HCT116 (cell line): ENCODE results near the gene TCF7. TPM values are rescaled to one million over a fixed set of nuclear protein-coding genes. Genes with fewer than 3 reads are reported as not detected.

Experiments
- ATAC-seq: fragments of 200-7000 bp; cut with Tn5 transposase; 2 replicates; pipeline ENCODE4 v1.9.1; 2020; ENCODE audit warnings: mild to moderate bottlenecking, moderate library complexity
- BruUV-seq: library from RNA; stranded (reverse); fragments of 400-500 nt; replicated peaks from 2 replicates; lab custom pipeline; 2021; lab: Mats Ljungman, UMichigan
- CTCF ChIA-PET: fragments of 300-600 bp; sonication (Branson Sonifier 250); formaldehyde crosslinking; loops from one replicate; lab custom pipeline; 2021; ENCODE audit warnings: antibody characterized with exemption; lab: Charles Lee
- POLR2A ChIA-PET: fragments of 300-600, 350-600 bp; sonication (Branson Sonifier 250); formaldehyde crosslinking; loops from one replicate; lab custom pipeline; 2021; ENCODE audit warnings: antibody characterized with exemption; lab: Charles Lee
- RAD21 ChIA-PET, 2 experiments: fragments of 300-600 bp; sonication (Branson Sonifier 250); formaldehyde crosslinking; loops; one replicate each; lab custom pipeline; 2023; ENCODE audit warnings: low total read pairs in 2 of 2; ENCODE audit not compliant: uncharacterized antibody in 2 of 2, unreplicated experiment in 2 of 2, low non-redundant PET in 1 of 2; lab: Charles Lee
- DNase-seq: peaks from one replicate; pipeline ENCODE4 v3.0.0-alpha.2; 2010; ENCODE audit warnings: low read depth, low spot score
- H2AFZ ChIP-seq: fragments of 200-600 bp; shearing (Covaris generic), sonication (generic); 2 replicates; pipeline ENCODE4 v1.6.1; 2017; ENCODE audit warnings: low read depth, mixed run types, mixed read lengths, antibody characterized with exemption, low read length; ENCODE audit not compliant: poor library complexity, severe bottlenecking
- H3K27ac ChIP-seq: 2 replicates; pipeline ENCODE4 v1.5.1; 2012; ENCODE audit warnings: low read depth, low read length
- H3K27me3 ChIP-seq: fragments of 200-600 bp; sonication (generic); 2 replicates; pipeline ENCODE4 v1.6.1; 2016; ENCODE audit warnings: mixed run types, low read length, mixed read lengths; ENCODE audit not compliant: insufficient read depth
- H3K36me3 ChIP-seq, 2 experiments: fragments of 200-500 bp in 1 of 2; fragments of 200-600 bp in 1 of 2; sonication (Bioruptor generic) in 1 of 2; sonication (generic) in 1 of 2; 2 replicates each; pipeline versions ENCODE4 v1.5.1 to v1.6.1; 2014 to 2016; ENCODE audit warnings: low read length in 2 of 2, inconsistent platforms in 1 of 2, mixed read lengths in 1 of 2, mixed run types in 1 of 2; ENCODE audit not compliant: insufficient read depth in 2 of 2, control insufficient read depth in 1 of 2
- H3K4me1 ChIP-seq, 2 experiments: fragments of 200-600 bp in 1 of 2; sonication (generic) in 1 of 2; 2 replicates each; pipeline versions ENCODE4 v1.5.1 to v1.6.1; 2012 to 2017; ENCODE audit warnings: low read length in 2 of 2, inconsistent platforms in 1 of 2, mild to moderate bottlenecking in 1 of 2, mixed read lengths in 1 of 2, mixed run types in 1 of 2, moderate library complexity in 1 of 2; ENCODE audit not compliant: insufficient read depth in 2 of 2, control insufficient read depth in 1 of 2
- H3K4me2 ChIP-seq: fragments of 200-600 bp; sonication (generic); 2 replicates; pipeline ENCODE4 v1.6.1; 2017; ENCODE audit warnings: mixed run types, low read length, mixed read lengths
- H3K4me3 ChIP-seq, 2 experiments: fragments of 200-600 bp in 1 of 2; sonication (generic) in 1 of 2; replicated peaks in 1 of 2; 2 replicates each; pipeline ENCODE4 v1.5.1; 2011 to 2016; ENCODE audit warnings: low read length in 2 of 2, control low read depth in 1 of 2, low read depth in 1 of 2, mild to moderate bottlenecking in 1 of 2, mixed read lengths in 1 of 2, mixed run types in 1 of 2
- H3K79me2 ChIP-seq: fragments of 200-600 bp; sonication (generic); 2 replicates; pipeline ENCODE4 v1.6.1; 2017; ENCODE audit warnings: mild to moderate bottlenecking, mixed run types, low read length, moderate library complexity, mixed read lengths; ENCODE audit not compliant: insufficient read depth
- H3K9ac ChIP-seq: fragments of 200-600 bp; sonication (generic); 2 replicates; pipeline ENCODE4 v1.6.1; 2016; ENCODE audit warnings: low read length, mixed read lengths
- H3K9me2 ChIP-seq: fragments of 200-600 bp; sonication (generic), shearing (Covaris generic); 2 replicates; pipeline ENCODE4 v1.6.1; 2017; ENCODE audit warnings: mixed run types, mild to moderate bottlenecking, moderate library complexity; ENCODE audit not compliant: insufficient read depth
- H3K9me3 ChIP-seq, 2 experiments: fragments of 200-500 bp in 1 of 2; fragments of 200-600 bp in 1 of 2; sonication (Bioruptor generic) in 1 of 2; sonication (generic) in 1 of 2; 2 replicates each; pipeline ENCODE4 v1.6.1; 2014 to 2017; ENCODE audit warnings: low read length in 2 of 2, mixed read lengths in 2 of 2, inconsistent platforms in 1 of 2, low read depth in 1 of 2, mild to moderate bottlenecking in 1 of 2, mixed run types in 1 of 2, moderate library complexity in 1 of 2; ENCODE audit not compliant: control insufficient read depth in 1 of 2, insufficient read depth in 1 of 2
- H4K20me1 ChIP-seq: fragments of 200-600 bp; sonication (generic), shearing (Covaris generic); 2 replicates; pipeline ENCODE4 v1.6.1; 2017; ENCODE audit warnings: mixed run types, mild to moderate bottlenecking, moderate library complexity; ENCODE audit not compliant: insufficient read depth
- EZH2 ChIP-seq: fragments of 200-600 bp; sonication (generic); IDR thresholded peaks from 2 replicates; pipeline ENCODE4 v1.6.1; 2017; ENCODE audit warnings: antibody characterized with exemption, mixed run types
- POLR2A ChIP-seq: IDR thresholded peaks from 2 replicates; pipeline ENCODE4 v1.7.0; 2011; ENCODE audit warnings: borderline replicate concordance; ENCODE audit not compliant: insufficient read depth, insufficient read length; ENCODE audit errors: extremely low read depth
- TCF7L2 ChIP-seq: IDR thresholded peaks from 2 replicates; pipeline ENCODE4 v1.7.0; 2011; ENCODE audit warnings: borderline replicate concordance, inconsistent platforms; ENCODE audit not compliant: insufficient read depth, insufficient read length; ENCODE audit errors: extremely low read depth
- intact Hi-C: fragments of 100-400 bp; cut with micrococcal nuclease; formaldehyde crosslinking; loops from 2 replicates; pipeline ENCODE4 v1.10.0; 2022
- total RNA-seq: library from RNA; stranded (reverse); gene quantifications from one replicate; pipeline ENCODE4 v1.2.1, GENCODE V29; 2021; ENCODE audit not compliant: unreplicated experiment
- TF ChIP-seq, protein P1 (sequence below): IDR thresholded peaks from 2 replicates; pipeline ENCODE4 v1.6.1; 2012
- TF ChIP-seq, protein P2 (sequence below), 3 experiments: fragments of 200-600 bp in 1 of 3; sonication (generic) in 1 of 3; IDR thresholded peaks in 2 of 3; conservative IDR thresholded peaks in 1 of 3; 2 replicates each; pipeline ENCODE4 v1.5.1; 2012 to 2017; ENCODE audit warnings: low read depth in 2 of 3, low read length in 2 of 3, antibody characterized with exemption in 1 of 3, borderline replicate concordance in 1 of 3, control low read depth in 1 of 3, mild to moderate bottlenecking in 1 of 3, mixed read lengths in 1 of 3, mixed run types in 1 of 3, moderate library complexity in 1 of 3; ENCODE audit not compliant: insufficient read depth in 1 of 3

The TCF7 gene
- total RNA-seq, 1 experiment from 2014 or later, result 17.8 TPM

DNA sequence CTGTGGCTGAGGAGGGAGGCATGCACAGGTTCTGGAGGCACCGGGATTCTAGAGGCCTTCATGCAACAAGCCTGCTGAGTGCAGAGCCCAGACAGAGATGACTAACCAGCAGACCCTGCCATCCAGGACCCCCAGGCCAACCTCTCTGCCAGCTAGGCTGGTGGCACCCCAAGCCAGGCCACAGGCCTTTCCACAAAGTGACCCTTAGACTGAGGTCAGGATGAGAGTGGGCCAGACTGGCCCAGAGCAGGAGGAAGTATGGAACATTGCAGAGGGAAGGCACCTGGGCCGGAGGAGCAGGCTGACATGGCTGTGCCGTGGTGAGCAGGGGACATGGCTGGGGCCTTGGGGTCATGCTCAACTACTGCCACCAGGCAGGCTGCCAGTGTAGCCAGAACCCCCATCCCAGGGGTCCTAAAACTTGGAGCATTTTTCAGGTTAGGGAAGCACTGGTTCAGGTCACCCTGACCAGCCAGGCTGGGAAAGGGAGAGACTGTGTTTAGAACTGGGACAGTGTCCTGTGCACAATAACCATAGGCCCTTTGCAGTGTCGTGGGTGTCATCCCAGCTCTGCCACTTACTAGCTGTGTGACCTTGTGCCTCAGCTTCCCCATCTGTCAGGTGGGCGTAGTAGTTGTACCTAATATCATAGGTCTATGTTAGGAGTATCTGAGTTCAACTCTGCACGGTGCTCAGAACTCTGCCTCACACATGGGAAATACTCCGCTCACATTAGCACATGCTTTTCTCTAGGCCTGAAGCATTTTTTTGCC lies 17.3 kb downstream of the TCF7 start (continued):
- TF ChIP-seq, protein P1, sequence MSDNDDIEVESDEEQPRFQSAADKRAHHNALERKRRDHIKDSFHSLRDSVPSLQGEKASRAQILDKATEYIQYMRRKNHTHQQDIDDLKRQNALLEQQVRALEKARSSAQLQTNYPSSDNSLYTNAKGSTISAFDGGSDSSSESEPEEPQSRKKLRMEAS, result no peak
- no peak for TF ChIP-seq POLR2A
- TF ChIP-seq EZH2, result no peak
- TF ChIP-seq, all 23 proteins: peak for 0

DNA sequence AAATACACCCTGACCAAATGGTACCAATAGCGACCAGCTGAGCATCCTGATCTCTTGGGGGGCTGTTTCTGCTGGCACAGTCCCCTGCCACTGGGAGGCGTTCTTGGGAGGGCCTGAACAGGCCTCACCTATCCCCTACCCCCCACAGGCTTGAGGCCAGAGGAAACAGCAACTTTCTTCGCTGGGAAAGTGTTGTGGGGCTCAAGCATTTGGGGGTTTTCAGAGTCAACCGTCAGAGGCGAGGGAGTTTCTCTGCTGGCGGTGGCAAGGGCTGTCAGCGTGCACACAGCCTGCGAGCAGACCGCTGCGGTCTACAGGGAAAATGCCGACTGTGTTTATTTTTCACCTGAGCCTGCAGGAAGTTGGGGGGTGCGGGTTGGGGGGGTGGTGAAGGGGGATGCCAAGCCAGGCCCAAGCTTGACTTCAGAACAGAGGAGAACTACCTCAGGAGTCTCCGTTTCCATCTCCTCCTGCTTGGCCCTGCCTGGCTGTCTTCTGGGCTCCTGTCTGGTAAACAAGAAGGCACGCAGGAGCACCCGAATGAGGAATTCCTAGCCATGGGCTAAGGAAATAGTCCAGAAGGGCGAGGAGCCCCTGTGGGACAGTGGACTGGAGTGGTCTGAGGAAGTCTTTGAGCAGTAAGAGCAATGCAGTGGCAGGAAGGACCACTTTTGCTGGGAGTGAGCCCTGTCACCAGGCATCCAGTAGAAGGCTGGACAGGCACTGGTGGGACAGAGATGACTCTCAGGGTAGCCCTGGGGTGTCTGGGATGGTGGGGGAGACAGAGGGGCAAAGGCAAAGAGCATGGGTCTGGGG lies 18.1 kb downstream of the TCF7 start:
- Histone ChIP-seq H3K27ac (no peak overlapping the region), H3K4me1 (peaks cover 0 to under 1% of the 10 kb centered on the region in 2 experiments; a peak in 1 of 4 replicates), H3K9ac (no peak overlapping the region), H3K9me2 (no peaks in the 10 kb centered on the region), H3K4me3 (no peak overlapping the region), H3K4me2 (no peak overlapping the region), H3K36me3 (peaks cover 0 to 8% of the 10 kb centered on the region in 2 experiments; a peak in 3 of 4 replicates), H2AFZ (no peak overlapping the region), H3K9me3 (no peaks in the 10 kb centered on the region), H3K79me2 (0 out of 2 replicates have a peak, but pooled peaks cover 3% of the 10 kb centered on the region), H3K27me3 (no peaks in the 10 kb centered on the region), H4K20me1 (no peaks in the 10 kb centered on the region)
- POLR2A ChIA-PET, result no interaction called here
- intact Hi-C loops, result no loop called here
- ATAC-seq, result no peak
- TF ChIP-seq, protein P2, sequence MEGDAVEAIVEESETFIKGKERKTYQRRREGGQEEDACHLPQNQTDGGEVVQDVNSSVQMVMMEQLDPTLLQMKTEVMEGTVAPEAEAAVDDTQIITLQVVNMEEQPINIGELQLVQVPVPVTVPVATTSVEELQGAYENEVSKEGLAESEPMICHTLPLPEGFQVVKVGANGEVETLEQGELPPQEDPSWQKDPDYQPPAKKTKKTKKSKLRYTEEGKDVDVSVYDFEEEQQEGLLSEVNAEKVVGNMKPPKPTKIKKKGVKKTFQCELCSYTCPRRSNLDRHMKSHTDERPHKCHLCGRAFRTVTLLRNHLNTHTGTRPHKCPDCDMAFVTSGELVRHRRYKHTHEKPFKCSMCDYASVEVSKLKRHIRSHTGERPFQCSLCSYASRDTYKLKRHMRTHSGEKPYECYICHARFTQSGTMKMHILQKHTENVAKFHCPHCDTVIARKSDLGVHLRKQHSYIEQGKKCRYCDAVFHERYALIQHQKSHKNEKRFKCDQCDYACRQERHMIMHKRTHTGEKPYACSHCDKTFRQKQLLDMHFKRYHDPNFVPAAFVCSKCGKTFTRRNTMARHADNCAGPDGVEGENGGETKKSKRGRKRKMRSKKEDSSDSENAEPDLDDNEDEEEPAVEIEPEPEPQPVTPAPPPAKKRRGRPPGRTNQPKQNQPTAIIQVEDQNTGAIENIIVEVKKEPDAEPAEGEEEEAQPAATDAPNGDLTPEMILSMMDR (IDR thresholded peaks at IDR 0.05 in 2 of 3, conservative IDR thresholded peaks at IDR 0.05 in 1 of 3; ENCODE audit: borderline replicate concordance in 1 of 3, insufficient read depth in 1 of 3, low read depth in 2 of 3, low read length in 2 of 3), result 0 out of 6 replicates have a peak, but pooled peaks of 2 of the 3 experiments have one; percentile 6 to 11
- TF ChIP-seq TCF7L2, result no peak
- BruUV-seq, result no TSS peak
- no peak for DNase-seq
- CTCF ChIA-PET, result interaction anchor here (1.0 kb wide), 1 partner anchor 8 kb away, joined by 3 read pairs; no protein-coding TSS in a partner anchor
- RAD21 ChIA-PET, result no interaction called here
